ENCODE data around the gene SBF2.

SBF2 gene

GRCh38 chr11:10274726-10275125 is 19.3 kb downstream of the SBF2 start:
- Histone ChIP-seq H2AFZ (ENCODE audit: low read depth, low read length, severe bottlenecking) (no peak overlapping the region), H3F3A (ENCODE audit: insufficient read depth) (no peaks in the 10 kb centered on the region), H3K36me3 (ENCODE audit: low read length) (no peaks in the 10 kb centered on the region), H3K27me3 (ENCODE audit: low read length) (no peaks in the 10 kb centered on the region), H3K9me2 (replicated peaks; ENCODE audit: insufficient read depth, low read length) (no peaks in the 10 kb centered on the region), H3K27ac (ENCODE audit: low read depth, low read length) (no peak overlapping the region), H3K4me3 (ENCODE audit: insufficient read depth, low read length, poor library complexity, severe bottlenecking) (no peak overlapping the region), H3K79me2 (ENCODE audit: insufficient read depth, low read length) (no peaks in the 10 kb centered on the region), H3K4me2 (ENCODE audit: low read depth, low read length, poor library complexity, severe bottlenecking) (no peak overlapping the region), H4K20me1 (ENCODE audit: low read depth, low read length) (0 out of 2 replicates have a peak, but pooled peaks cover 7% of the 10 kb centered on the region), H3K9ac (ENCODE audit: low read length) (no peak overlapping the region), H3K9me3 (ENCODE audit: insufficient read depth, low read length) (no peaks in the 10 kb centered on the region)
- no peak for TF ChIP-seq EZH2phosphoT487 (conservative IDR thresholded peaks at IDR 0.05; ENCODE audit: low read length)
- TF ChIP-seq CTCF (IDR thresholded peaks at IDR 0.05; ENCODE audit: insufficient read depth, low read length, poor library complexity, severe bottlenecking): no peak

- Histone ChIP-seq H3K27me3 (ENCODE audit: low read length) (no peaks in the 10 kb centered on the region), H3K9me3 (ENCODE audit: insufficient read depth, low read length) (no peaks in the 10 kb centered on the region), H4K20me1 (ENCODE audit: low read depth, low read length) (0 out of 2 replicates have a peak, but pooled peaks cover 7% of the 10 kb centered on the region), H3K9ac (ENCODE audit: low read length) (no peak overlapping the region), H3K27ac (ENCODE audit: low read depth, low read length) (no peak overlapping the region), H3K36me3 (ENCODE audit: low read length) (no peaks in the 10 kb centered on the region), H3F3A (ENCODE audit: insufficient read depth) (no peaks in the 10 kb centered on the region), H2AFZ (ENCODE audit: low read depth, low read length, severe bottlenecking) (no peak overlapping the region), H3K79me2 (ENCODE audit: insufficient read depth, low read length) (no peaks in the 10 kb centered on the region), H3K9me2 (replicated peaks; ENCODE audit: insufficient read depth, low read length) (no peaks in the 10 kb centered on the region), H3K4me2 (ENCODE audit: low read depth, low read length, poor library complexity, severe bottlenecking) (no peak overlapping the region), H3K4me3 (ENCODE audit: insufficient read depth, low read length, poor library complexity, severe bottlenecking) (no peak overlapping the region)
- TF ChIP-seq CTCF (IDR thresholded peaks at IDR 0.05; ENCODE audit: insufficient read depth, low read length, poor library complexity, severe bottlenecking) (no peak), EZH2phosphoT487 (conservative IDR thresholded peaks at IDR 0.05; ENCODE audit: low read length) (no peak)
Measured at GRCh38 chr11:10273738-10274137, 20.3 kb downstream of the SBF2 start.

- Histone ChIP-seq H3K27me3 (ENCODE audit: low read length) (no peaks in the 10 kb centered on the region), H3K9me3 (ENCODE audit: insufficient read depth, low read length) (no peaks in the 10 kb centered on the region), H3K4me2 (ENCODE audit: low read depth, low read length, poor library complexity, severe bottlenecking) (no peak overlapping the region), H4K20me1 (ENCODE audit: low read depth, low read length) (0 out of 2 replicates have a peak, but pooled peaks cover 7% of the 10 kb centered on the region), H3K4me3 (ENCODE audit: insufficient read depth, low read length, poor library complexity, severe bottlenecking) (no peak overlapping the region), H3K79me2 (ENCODE audit: insufficient read depth, low read length) (no peaks in the 10 kb centered on the region), H3K36me3 (ENCODE audit: low read length) (no peaks in the 10 kb centered on the region), H2AFZ (ENCODE audit: low read depth, low read length, severe bottlenecking) (no peak overlapping the region), H3K27ac (ENCODE audit: low read depth, low read length) (no peak overlapping the region), H3K9me2 (replicated peaks; ENCODE audit: insufficient read depth, low read length) (no peaks in the 10 kb centered on the region), H3F3A (ENCODE audit: insufficient read depth) (no peaks in the 10 kb centered on the region), H3K9ac (ENCODE audit: low read length) (no peak overlapping the region)
- TF ChIP-seq EZH2phosphoT487 (conservative IDR thresholded peaks at IDR 0.05; ENCODE audit: low read length) (no peak), CTCF (IDR thresholded peaks at IDR 0.05; ENCODE audit: insufficient read depth, low read length, poor library complexity, severe bottlenecking) (no peak)
Measured at GRCh38 chr11:10272132-10272531, 21.9 kb downstream of the SBF2 start.

Data from SU-DHL-6 (cell line).